SK-N-MC (cell line): Measurements from ENCODE around the gene ALOX5AP.

Source experiments
- EZH2 ChIP-seq: fragments of 200-600 bp; sonication (generic); IDR thresholded peaks from one replicate; pipeline ENCODE4 v1.6.1; 2017; ENCODE audit warnings: antibody characterized with exemption
- POLR2AphosphoS5 ChIP-seq: IDR thresholded peaks from 2 replicates; pipeline ENCODE4 v1.6.1; 2012; ENCODE audit warnings: mild to moderate bottlenecking, low read depth, low read length, borderline replicate concordance

DNA sequence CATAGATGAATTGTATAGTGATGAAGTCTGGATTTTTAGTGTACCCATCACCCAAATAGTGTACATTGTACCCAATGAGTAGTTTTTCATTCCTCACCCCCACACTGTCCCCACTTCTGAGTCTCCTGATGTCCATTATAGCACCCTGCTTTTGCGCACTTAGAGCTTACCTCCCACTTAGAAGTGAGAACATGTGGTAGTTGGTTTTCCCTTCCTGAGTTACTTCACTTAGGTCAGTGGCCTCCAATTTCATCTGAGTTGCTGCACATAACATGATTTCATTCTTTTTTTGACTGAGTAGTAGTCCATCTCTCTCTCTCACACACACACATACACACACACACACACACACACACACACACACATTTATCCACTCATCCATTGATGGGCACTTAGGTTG lies 43.2 kb upstream of the ALOX5AP start:
- no peak for TF ChIP-seq POLR2AphosphoS5
- TF ChIP-seq EZH2, result no peak
